ENCODE measurements around the gene KRT81.

DNA sequence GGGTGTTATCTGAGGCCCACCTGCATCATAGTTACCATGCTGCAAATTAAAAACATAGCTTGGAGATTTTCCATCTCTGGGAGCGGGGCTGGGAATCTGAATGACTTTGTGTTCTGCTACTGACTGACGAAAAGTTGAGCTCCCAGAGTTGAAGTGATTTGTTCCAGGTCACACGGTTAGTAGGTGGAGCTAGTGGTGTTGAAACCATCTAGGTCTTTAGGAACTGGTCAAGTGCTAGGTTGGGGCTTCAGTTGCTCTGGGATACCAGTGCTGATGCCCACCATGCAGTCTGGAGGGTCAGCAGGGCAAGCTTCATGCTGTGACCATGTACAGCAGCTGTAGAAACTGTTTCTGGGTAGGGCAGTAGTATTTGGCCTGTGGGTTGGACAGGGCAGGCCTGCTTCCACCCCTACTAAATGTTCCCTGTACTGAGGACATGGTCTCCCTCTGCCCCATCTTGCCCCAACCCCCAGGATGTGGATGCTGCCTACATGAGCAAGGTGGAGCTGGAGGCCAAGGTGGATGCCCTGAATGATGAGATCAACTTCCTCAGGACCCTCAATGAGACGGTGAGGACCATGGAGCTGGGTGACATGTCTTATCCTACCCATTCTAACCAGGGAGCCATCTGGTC, 53.0 kb downstream of the KRT81 start:
- TF ChIP-seq, protein P1, sequence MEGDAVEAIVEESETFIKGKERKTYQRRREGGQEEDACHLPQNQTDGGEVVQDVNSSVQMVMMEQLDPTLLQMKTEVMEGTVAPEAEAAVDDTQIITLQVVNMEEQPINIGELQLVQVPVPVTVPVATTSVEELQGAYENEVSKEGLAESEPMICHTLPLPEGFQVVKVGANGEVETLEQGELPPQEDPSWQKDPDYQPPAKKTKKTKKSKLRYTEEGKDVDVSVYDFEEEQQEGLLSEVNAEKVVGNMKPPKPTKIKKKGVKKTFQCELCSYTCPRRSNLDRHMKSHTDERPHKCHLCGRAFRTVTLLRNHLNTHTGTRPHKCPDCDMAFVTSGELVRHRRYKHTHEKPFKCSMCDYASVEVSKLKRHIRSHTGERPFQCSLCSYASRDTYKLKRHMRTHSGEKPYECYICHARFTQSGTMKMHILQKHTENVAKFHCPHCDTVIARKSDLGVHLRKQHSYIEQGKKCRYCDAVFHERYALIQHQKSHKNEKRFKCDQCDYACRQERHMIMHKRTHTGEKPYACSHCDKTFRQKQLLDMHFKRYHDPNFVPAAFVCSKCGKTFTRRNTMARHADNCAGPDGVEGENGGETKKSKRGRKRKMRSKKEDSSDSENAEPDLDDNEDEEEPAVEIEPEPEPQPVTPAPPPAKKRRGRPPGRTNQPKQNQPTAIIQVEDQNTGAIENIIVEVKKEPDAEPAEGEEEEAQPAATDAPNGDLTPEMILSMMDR (IDR thresholded peaks at IDR 0.05): no peak
- TF ChIP-seq EZH2 (IDR thresholded peaks at IDR 0.05) (no peak), EZH2phosphoT487 (IDR thresholded peaks at IDR 0.05) (no peak)

Data from neural progenitor cell (in vitro differentiated cells).